Thyroid gland (tissue), 4 donors: ENCODE measurements around the gene YIF1B.

Source experiments
- POLR2A ChIP-seq, 2 donors: fragments of 450-650 bp; IDR thresholded peaks; one replicate each; pipeline ENCODE4 v1.6.1; 2017; ENCODE audit warnings: antibody characterized with exemption in 2 of 2, mild to moderate bottlenecking in 2 of 2, moderate library complexity in 1 of 2
- TF ChIP-seq, protein P1 (sequence below), 6 experiments: fragments of 200-600 bp in 3 of 6; fragments of 450-650 bp in 3 of 6; sonication (generic) in 3 of 6; IDR thresholded peaks; one replicate each; pipeline ENCODE4 v1.5.1; 2016 to 2019; ENCODE audit warnings: antibody characterized with exemption in 6 of 6, mild to moderate bottlenecking in 2 of 6, inconsistent platforms in 1 of 6, moderate library complexity in 1 of 6

DNA sequence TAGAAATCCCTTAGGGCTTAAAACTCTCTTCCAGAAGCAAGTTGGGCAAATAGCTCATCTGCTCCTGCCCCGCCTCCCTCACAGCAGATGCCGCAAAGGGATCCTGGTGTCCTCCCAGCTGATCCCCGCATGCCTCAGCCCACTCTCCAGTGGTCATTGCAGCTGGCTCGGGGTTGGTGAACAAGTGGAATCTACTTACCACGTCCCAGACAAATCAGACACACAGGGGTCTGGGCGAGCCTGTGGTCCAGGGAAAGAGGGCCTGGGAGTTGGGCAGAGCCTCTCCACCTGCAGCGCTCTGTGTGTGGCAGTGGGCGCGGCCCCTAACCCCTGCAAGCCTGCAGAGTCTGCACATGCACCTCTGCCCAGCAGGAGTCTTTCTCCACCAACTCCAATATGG, 22.5 kb downstream of the YIF1B start:
- TF ChIP-seq, protein P1, sequence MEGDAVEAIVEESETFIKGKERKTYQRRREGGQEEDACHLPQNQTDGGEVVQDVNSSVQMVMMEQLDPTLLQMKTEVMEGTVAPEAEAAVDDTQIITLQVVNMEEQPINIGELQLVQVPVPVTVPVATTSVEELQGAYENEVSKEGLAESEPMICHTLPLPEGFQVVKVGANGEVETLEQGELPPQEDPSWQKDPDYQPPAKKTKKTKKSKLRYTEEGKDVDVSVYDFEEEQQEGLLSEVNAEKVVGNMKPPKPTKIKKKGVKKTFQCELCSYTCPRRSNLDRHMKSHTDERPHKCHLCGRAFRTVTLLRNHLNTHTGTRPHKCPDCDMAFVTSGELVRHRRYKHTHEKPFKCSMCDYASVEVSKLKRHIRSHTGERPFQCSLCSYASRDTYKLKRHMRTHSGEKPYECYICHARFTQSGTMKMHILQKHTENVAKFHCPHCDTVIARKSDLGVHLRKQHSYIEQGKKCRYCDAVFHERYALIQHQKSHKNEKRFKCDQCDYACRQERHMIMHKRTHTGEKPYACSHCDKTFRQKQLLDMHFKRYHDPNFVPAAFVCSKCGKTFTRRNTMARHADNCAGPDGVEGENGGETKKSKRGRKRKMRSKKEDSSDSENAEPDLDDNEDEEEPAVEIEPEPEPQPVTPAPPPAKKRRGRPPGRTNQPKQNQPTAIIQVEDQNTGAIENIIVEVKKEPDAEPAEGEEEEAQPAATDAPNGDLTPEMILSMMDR (IDR thresholded peaks at IDR 0.05) = no peak
- TF ChIP-seq POLR2A (IDR thresholded peaks at IDR 0.05) = no peak
